ENCODE data around the gene ECT2L. TPM values are rescaled to one million over a fixed set of nuclear protein-coding genes. Genes with fewer than 3 reads are reported as not detected.

The ECT2L gene
- polyA plus RNA-seq, 1 of the 3 experiments (the other 2 are of a cell fraction), result 0.02 TPM

GRCh38 chr6:138862456-138862855, 66.6 kb downstream of the ECT2L start:
- no peak overlapping the region for H3K9ac ChIP-seq
- no peaks in the 10 kb centered on the region for H3K36me3 ChIP-seq (replicated peaks in 1 of 2; ENCODE audit: control insufficient read depth in 1 of 2, insufficient read depth in 2 of 2, low read length in 1 of 2)
- TF ChIP-seq MEF2A (IDR thresholded peaks at IDR 0.05; ENCODE audit: borderline replicate concordance, low read depth) (no peak), PBX3 (IDR thresholded peaks at IDR 0.05) (no peak), GATA2 (CRISPR knock-in tag; IDR thresholded peaks at IDR 0.05) (no peak), MXI1 (IDR thresholded peaks at IDR 0.05; ENCODE audit: low read depth, low read length) (no peak), REST (IDR thresholded peaks at IDR 0.05; ENCODE audit: low read depth, low read length) (no peak), FOXM1 (IDR thresholded peaks at IDR 0.05; ENCODE audit: low read depth) (no peak), MAX (IDR thresholded peaks at IDR 0.05; ENCODE audit: low read depth) (no peak), NFIC (IDR thresholded peaks at IDR 0.05; ENCODE audit: borderline replicate concordance) (no peak), JUND (IDR thresholded peaks at IDR 0.05) (no peak), RCOR1 (IDR thresholded peaks at IDR 0.05; ENCODE audit: low read length) (no peak), POLR2AphosphoS5 (IDR thresholded peaks at IDR 0.05; ENCODE audit: low read depth, low read length) (no peak), EP300 (IDR thresholded peaks at IDR 0.05; ENCODE audit: borderline replicate concordance in 1 of 2, low read depth in 1 of 2, low read length in 1 of 2) (no peak), TEAD4 (IDR thresholded peaks at IDR 0.05; ENCODE audit: borderline replicate concordance, insufficient read depth) (no peak)
- no peak overlapping the region for H3K4me2 ChIP-seq
- H3K4me3 ChIP-seq (ENCODE audit: low read depth in 2 of 2, low read length in 1 of 2), result no peak overlapping the region
- DNase-seq, result no peak
- H3K27ac ChIP-seq (ENCODE audit: low read depth in 2 of 2, low read length in 1 of 2), result no peak overlapping the region
- 43% methylated on average over 8 of the region's 8 CpGs for WGBS (ENCODE audit: low lambda C conversion rate)
- no peaks in the 10 kb centered on the region for H3K4me1 ChIP-seq (ENCODE audit: control insufficient read depth in 1 of 2, insufficient read depth in 2 of 2, low read depth in 1 of 2, low read length in 1 of 2)
- H2AFZ ChIP-seq (ENCODE audit: low read depth), result no peak overlapping the region
- ChIA-PET POLR2A (no interaction called here), CTCF (interaction anchor here (1.0 kb wide), 1 partner anchor 51 kb away, joined by 3 read pairs; no protein-coding TSS in a partner anchor)
- H3K9me2 ChIP-seq, result no peaks in the 10 kb centered on the region
- H3K9me3 ChIP-seq, result no peaks in the 10 kb centered on the region
- H4K20me1 ChIP-seq (ENCODE audit: insufficient read depth), result no peaks in the 10 kb centered on the region
- H3F3A ChIP-seq (replicated peaks; ENCODE audit: insufficient read depth), result no peaks in the 10 kb centered on the region
- H3K79me2 ChIP-seq (ENCODE audit: insufficient read depth), result no peaks in the 10 kb centered on the region
- no peaks in the 10 kb centered on the region; the same call in 1 of the 2 replicates for H3K27me3 ChIP-seq (ENCODE audit: insufficient read depth)

GRCh38 chr6:138863321-138863720, 67.4 kb downstream of the ECT2L start:
- H3K9ac ChIP-seq, result no peak overlapping the region
- no peaks in the 10 kb centered on the region for H3K36me3 ChIP-seq (replicated peaks in 1 of 2; ENCODE audit: control insufficient read depth in 1 of 2, insufficient read depth in 2 of 2, low read length in 1 of 2)
- 0 out of 2 replicates have a peak overlapping the region, but pooled peaks have one; percentile 16 for H2AFZ ChIP-seq (ENCODE audit: low read depth)
- ChIA-PET CTCF (no interaction called here), POLR2A (no interaction called here)
- H3K27me3 ChIP-seq (ENCODE audit: insufficient read depth), result no peaks in the 10 kb centered on the region
- no peaks in the 10 kb centered on the region for H3K79me2 ChIP-seq (ENCODE audit: insufficient read depth)
- no peak overlapping the region for H3K27ac ChIP-seq (ENCODE audit: low read depth in 2 of 2, low read length in 1 of 2)
- no peaks in the 10 kb centered on the region for H3K4me1 ChIP-seq (ENCODE audit: control insufficient read depth in 1 of 2, insufficient read depth in 2 of 2, low read depth in 1 of 2, low read length in 1 of 2)
- TF ChIP-seq REST (IDR thresholded peaks at IDR 0.05; ENCODE audit: low read depth, low read length) (no peak), JUND (IDR thresholded peaks at IDR 0.05) (no peak)
- no peaks in the 10 kb centered on the region for H3K9me3 ChIP-seq
- H3K4me2 ChIP-seq, result no peak overlapping the region
- H3K9me2 ChIP-seq, result no peaks in the 10 kb centered on the region
- H3F3A ChIP-seq (replicated peaks; ENCODE audit: insufficient read depth), result no peaks in the 10 kb centered on the region
- H4K20me1 ChIP-seq (ENCODE audit: insufficient read depth), result no peaks in the 10 kb centered on the region
- 73% methylated on average over 8 of the region's 9 CpGs for WGBS (ENCODE audit: low lambda C conversion rate)
- no peak for DNase-seq
- H3K4me3 ChIP-seq (ENCODE audit: low read depth in 2 of 2, low read length in 1 of 2), result no peak overlapping the region
